GM13976 (cell line): Measurements from ENCODE around the gene DOK7.

ENCODE experiments used
- DNase-seq: peaks from one replicate; pipeline ENCODE4 v3.0.0; 2012; ENCODE audit warnings: low spot score
- in situ Hi-C: fragments of 300-500 bp; cut with MboI; formaldehyde crosslinking; loops from one replicate; pipeline ENCODE4 v1.12.0; 2022; ENCODE audit warnings: low sequenced_read_pairs, mixed read lengths, inconsistent platforms; ENCODE audit not compliant: unreplicated experiment
- TF ChIP-seq, protein P1 (sequence below): IDR thresholded peaks from 2 replicates; pipeline ENCODE4 v1.5.1; 2012; ENCODE audit warnings: borderline replicate concordance, mild to moderate bottlenecking; ENCODE audit not compliant: insufficient read depth; ENCODE audit errors: extremely low read depth, missing control alignments, control extremely low read depth

Gene DOK7

DNA sequence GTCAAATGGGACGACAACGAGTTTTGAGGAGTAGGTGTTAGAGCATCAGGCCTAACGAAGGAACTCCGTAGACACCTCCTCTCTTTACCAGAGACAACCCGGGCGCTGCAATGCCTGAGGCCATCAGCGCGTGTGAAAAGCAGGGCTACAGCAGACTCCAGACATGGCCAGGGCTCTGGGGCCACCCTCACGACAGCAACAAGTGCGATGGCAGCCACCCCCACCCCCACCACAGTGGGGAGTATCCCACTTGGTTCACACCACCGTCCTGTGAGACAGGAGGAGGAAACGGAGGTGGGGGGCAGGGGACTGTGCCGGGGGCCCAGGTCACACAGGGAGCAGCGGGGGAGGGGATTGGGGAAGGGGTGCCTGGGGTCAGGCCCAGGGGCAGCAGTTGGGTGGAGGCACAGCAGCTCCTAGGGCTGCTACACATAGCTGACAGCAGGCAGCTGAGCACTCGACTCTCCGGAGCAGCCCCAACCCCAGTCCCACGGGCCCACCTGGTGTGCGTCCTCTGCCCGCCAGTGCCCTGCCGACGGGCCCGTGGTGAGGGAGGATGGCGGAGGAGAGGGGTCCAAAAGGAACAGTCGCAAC lies 60.6 kb downstream of the DOK7 start:
- TF ChIP-seq, protein P1, sequence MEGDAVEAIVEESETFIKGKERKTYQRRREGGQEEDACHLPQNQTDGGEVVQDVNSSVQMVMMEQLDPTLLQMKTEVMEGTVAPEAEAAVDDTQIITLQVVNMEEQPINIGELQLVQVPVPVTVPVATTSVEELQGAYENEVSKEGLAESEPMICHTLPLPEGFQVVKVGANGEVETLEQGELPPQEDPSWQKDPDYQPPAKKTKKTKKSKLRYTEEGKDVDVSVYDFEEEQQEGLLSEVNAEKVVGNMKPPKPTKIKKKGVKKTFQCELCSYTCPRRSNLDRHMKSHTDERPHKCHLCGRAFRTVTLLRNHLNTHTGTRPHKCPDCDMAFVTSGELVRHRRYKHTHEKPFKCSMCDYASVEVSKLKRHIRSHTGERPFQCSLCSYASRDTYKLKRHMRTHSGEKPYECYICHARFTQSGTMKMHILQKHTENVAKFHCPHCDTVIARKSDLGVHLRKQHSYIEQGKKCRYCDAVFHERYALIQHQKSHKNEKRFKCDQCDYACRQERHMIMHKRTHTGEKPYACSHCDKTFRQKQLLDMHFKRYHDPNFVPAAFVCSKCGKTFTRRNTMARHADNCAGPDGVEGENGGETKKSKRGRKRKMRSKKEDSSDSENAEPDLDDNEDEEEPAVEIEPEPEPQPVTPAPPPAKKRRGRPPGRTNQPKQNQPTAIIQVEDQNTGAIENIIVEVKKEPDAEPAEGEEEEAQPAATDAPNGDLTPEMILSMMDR: no peak
- in situ Hi-C loops: no loop called here
- no peak for DNase-seq

DNA sequence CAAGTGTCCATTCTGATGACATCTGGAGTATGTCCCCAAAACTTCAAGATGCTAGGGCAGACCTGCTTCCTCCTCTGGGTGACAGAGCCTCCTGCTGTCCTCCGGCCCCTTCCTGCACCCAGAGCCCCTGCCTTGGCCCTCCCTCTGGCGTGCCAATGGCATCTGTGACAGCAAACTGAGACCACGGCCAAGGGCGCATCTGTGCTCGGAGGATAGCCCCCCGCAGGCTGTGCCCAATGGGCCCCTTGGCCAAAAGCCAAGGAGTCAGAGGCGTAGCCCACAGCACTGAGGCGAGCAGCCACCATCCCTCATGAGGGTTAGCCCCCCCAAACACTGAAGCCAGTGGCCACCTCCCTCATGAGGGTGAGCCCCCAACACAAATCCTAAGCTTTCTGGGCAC lies 61.2 kb downstream of the DOK7 start:
- in situ Hi-C loops: no loop called here
- TF ChIP-seq, protein P1: no peak
- DNase-seq: no peak

GRCh38 chr4:3524920-3525319 lies 61.8 kb downstream of the DOK7 start:
- in situ Hi-C loops: no loop called here
- no peak for DNase-seq
- TF ChIP-seq, protein P1: no peak

GRCh38 chr4:3525532-3526430 lies 62.7 kb downstream of the DOK7 start:
- no peak for DNase-seq
- in situ Hi-C loops: no loop called here
- TF ChIP-seq, protein P1: no peak

DNA sequence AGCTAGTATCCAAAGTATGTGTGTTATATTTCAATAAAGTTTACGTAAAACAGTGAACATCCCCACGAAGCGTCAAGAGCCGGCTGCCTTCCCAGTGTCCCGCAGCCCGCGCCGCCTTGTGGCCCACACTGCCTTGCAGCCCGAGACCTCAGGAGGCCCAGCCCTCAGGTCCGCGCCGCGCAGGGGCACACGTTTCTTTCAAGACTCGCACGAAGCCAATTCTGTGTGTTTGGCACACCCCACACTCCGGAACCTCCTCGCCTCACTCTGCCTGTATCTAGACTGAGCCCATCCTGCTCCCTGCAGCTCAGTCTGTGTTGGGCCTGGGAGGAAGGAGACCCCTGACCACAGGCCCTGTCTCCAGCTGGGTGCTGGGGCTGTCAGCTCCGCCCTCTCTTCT lies 63.4 kb downstream of the DOK7 start:
- DNase-seq: no peak
- in situ Hi-C loops: no loop called here
- TF ChIP-seq, protein P1: no peak

DNA sequence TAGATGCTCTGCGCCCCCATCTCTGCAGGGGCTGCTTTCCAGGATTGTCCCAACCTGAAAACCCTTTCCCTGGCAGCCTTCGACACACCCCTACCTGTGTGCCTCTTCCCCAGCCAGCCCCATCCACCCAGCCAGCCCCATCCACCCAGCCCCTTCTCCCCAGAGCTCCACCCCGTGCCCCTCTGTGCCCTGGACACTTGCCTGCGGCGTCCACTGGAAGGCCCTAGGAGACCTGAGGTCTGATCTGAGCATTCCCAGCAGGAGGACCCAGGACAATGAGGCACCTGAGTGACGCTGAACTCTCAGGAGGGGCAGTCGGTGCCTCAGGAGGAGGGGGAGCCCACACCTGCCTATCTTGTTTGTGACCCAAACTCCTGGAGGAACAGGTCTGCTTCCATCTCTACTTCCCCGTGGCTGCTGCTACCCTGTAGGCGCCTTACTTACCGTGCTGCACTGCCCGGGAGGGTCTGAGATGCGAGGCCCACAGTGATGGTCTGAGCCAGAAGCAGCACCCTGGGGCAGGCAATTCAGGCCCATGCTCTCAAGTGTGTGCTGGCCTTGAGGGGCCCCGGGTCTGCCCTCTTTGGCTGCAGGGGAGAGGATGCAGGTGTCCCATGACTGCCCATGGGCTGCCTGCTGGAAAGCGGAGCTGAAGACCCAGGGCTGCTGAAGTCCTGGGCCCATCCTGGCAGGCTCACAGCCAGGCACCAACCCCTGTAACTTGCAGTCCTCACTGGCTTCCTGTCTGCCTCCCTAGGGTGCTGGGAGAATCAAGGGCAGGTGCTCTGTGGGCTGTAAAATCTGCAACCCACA lies 64.2 kb downstream of the DOK7 start:
- in situ Hi-C loops: no loop called here
- TF ChIP-seq, protein P1: no peak

More for the DNA sequence above, 64.2 kb downstream of the DOK7 start:
- DNase-seq: no peak
